Colon (tissue), 2 donors: ENCODE results near the gene ISX.
"Not testable (repeated sequence)": the region's sequence is repeated elsewhere in the genome, so short reads cannot be mapped to it uniquely, and the experiment has no call there.

Experiments used
- FAIRE-seq: peaks from 2 replicates; lab custom pipeline; 2012; peaks lifted over from hg19 to GRCh38; lab: Jason Lieb, UNC
- donor health status: control.
- donor health status: control.

ISX gene

DNA sequence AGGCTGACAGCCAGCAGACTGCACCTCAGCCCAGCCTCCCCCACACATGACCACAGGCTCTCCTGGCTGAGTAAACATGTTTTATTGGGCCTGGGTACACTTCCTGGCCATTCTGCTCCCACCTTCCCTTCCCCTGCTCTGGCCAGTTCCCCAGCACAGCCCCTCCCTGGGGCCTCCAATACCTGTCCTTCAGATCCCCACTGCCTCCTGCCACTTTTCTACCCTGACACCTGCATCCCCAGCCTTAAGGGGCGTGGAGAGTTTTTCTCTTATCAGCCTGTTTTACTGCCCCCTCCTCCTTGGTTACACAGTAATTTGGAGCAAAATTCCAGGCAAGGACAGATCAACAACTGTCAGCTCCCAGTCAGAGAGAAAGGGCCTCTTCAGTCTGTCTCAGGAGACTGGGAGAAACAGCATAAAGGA is at the start of gene ISX:
Gene ISX (plus strand): TSS at position 363 of the 423 bp plus-strand sequence. CDS start 930 bp downstream, outside the sequence.
- no peak for FAIRE-seq

DNA sequence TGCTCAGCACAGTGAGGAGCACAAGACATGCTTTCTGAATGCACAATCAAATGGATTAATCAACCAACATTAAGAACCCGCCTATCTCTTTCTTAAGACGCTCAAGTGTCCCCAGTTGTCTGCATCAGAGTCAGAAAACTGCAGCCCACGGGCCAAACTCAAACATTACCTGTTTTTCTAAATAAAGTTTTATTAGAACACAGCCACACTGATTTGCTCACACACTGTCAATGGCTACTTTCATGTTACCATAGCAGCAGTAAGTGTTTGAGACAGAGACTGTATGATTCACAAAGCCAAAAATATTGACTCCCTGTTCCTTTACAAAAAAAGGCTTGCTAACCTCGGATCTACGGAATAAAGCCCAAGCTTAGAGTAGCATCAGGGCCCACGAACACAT is 49.0 kb upstream of the ISX start:
- no peak for FAIRE-seq

DNA sequence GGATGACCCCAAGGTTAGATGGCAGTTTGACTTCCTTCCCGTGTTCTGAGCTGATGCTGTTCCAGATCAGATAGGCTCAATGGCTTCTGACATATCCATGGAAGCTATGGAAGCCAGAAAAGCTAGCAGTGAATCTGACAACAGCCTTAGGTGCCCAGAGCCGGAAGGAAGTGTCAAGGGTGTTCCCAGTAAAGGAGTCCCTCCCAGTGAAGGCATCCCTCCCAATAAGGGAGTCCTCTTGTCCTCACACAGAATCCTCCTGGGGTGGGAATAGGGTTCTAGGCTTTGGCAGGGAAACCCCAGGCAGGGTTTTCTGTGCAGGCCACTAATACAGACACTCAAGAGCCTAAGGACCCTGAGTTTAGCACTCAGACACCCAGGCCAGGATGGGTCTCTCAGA is 47.0 kb upstream of the ISX start:
- FAIRE-seq, result no peak

DNA sequence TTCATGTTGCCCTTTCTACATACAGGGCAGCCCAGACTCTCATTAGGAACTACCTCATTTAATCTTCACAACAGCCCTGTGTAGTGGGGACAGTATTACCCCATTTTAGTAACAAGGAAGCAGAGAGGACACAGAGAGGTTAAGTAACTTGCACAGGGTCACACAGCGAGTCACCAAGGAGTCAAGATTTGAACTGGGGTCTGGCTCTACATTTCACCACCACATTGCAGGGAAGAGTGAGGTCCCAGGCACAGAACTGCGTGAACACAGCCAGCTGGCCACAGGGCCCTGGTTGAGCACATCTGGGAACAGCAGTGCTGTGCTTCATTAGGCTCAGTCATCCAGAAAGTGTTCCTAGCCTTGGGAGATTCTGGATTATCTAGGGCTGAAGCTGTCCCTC is 45.4 kb upstream of the ISX start:
- no peak for FAIRE-seq

DNA sequence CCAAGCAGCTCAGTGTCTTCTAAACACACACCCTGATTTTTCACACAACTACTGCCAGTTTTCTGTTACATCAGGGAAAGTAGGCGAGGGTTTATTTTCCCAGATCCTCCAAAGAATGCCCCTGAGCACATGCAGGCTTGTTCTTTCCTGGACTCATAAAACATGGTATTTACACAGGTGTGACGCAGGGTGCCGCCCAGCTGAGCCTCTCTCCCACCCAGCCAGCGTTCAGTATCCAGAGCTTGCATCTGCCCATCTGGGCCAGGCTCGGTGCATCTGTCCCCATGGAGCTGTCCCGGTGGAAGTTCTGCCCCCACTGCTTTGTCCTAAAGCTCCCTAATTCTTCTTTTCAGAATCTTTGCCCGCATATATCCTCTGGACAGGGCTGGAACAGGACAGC is 44.8 kb upstream of the ISX start:
- no peak for FAIRE-seq

DNA sequence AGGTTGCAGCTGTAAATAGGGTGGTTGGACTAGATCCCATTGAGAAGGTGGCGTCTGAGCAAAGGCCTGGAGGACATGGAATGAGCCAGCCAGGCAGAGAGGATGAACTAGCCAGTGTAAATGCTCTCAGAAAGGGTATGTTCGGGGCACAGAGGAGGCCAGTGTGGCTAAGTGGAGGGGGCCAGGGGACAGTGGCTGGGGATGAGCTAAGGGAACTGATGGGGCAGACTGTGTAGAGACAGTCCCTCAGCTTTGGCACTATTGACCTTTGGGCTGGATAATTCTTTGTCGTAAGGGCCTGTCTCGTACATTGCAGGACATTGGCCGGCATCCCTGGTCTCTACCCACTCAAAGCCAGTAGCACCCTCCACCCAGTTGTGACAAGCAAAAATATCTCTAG is 43.7 kb upstream of the ISX start:
- no peak for FAIRE-seq

DNA sequence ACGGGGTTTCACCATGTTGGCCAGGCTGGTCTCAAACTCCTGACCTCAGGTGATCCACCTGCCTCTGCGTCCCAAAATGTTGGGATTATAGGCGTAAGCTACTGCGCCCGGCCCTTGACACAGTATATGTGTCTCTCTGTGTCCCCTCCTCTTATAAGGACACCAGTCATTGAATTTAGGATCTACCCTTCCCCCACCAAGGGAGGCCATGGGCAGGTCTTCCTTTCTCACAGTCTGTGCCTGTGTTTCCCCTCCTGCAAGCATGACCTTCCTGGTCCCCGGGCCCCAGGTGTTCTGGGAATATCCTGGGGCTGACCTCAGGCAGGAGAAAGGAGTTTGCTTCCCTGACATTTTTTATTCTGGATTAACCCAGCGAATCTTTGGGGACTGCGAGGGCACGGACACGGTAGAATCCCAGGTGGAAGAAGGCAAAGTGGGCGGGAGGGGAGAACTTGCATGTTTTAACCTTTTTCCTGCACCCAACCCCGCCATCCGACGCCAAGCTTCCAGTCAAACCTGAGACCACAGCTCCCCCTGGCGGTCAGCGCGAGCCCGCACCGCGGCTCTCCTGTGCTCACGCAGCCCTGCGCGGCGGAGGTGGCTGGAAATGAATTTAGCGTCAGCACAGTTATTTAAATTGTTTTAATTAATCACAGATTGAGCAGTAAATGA is 42.1 kb upstream of the ISX start:
- FAIRE-seq, result no peak

DNA sequence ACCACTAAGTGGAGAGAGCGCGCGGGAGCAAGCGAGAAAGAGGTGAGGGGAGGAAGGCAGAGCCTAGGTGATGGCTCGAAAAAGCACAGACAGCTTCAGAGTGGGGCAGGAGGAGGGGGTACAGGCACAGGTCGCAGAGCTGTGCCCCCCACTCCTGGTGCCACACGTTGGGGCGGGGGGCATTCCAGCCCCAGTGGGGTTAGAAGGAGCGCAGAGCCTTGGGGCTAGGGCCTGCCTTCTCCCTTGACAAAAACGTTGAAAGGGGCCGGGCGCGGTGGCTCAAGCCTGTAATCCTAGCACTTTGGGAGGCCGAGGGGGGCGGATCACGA is 41.6 kb upstream of the ISX start:
- no peak for FAIRE-seq

DNA sequence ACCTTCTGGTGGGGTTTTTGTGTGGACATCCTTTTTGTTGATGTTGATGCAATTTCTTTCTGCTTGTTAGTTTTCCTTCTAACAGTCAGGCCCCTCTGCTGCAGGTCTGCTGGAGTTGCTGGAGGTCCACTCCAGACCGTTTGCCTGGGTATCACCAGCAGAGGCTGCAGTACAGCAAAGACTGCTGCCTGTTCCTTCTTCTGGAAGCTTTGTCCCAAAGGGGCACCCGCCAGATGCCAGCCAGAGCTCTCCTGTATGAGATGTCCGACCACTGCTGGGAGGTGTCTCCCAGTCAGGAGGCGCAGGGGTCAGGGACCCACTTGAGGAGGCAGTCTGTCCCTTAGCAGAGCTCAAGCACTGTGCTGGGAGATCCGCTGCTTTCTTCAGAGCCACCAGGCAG is 35.8 kb upstream of the ISX start:
- not testable (repeated sequence) for FAIRE-seq

DNA sequence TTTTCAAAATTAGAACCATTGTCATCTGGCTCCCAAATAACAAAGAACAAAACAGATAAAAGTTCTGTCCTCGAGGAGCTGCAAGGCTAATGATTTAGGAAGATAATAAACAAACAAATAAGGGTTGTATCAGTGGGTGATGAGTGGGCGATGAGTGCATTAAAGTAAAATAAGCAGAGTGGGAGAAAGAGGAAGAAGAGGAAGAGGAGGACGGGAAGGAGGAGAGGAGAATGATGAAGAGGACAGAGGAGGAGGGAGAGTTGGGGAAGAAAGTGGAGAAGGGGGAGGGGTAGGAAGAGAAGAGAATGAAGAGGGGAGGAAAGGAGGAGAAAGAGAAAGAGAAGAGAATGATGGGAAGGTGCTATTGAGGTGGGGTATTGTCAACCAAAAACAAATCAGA is 33.4 kb upstream of the ISX start:
- FAIRE-seq, result no peak

DNA sequence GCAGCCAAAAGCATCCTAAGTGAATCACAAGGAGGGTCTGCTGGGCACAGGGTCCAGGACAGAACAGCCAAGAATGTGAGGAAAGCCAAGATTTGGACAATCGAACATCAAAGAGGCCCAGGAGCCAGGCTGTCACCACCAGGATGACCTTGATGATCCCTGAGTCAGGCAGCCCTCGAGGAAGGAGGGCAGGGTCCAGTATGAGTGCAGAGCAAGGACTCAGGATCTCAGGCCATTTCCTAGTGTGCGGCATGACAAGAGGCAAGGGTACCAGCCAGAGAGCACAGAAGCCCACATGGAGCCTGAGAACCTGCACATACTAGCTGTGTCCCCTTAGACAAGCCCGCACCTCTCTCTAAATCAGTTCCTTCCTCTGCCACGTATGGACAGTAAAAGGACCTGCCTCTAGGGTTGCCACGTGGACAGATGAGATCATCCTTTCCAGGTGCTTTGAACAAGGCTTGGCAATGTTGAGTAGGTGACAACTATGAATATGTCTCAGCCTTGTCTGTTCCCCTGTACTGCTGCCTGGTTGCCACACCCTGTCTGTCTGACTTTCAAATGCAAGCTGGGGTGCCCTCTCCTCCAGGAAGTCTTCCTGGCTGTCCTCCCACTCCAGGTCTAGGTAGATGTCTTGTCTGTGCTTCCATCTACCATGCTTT is 32.2 kb upstream of the ISX start:
- no peak for FAIRE-seq

DNA sequence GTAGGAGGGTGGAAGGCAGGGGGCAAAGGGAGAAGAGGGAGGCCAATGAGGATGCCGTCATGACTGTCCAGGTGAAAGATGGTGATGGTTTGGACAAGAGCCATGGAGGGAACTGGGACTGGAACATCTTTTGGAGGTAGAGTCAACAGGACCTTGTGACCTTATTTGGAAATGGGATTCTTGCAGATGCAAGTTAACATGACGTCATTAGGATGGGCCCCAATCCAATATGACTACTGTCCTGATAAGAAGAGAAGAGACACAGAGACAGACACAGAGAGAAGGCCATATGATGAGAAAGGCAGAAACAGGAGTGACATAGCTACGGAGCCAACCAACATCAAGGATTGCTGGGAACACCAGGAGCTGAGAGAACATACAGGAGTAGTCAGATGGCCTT is 31.0 kb upstream of the ISX start:
- FAIRE-seq, result no peak

DNA sequence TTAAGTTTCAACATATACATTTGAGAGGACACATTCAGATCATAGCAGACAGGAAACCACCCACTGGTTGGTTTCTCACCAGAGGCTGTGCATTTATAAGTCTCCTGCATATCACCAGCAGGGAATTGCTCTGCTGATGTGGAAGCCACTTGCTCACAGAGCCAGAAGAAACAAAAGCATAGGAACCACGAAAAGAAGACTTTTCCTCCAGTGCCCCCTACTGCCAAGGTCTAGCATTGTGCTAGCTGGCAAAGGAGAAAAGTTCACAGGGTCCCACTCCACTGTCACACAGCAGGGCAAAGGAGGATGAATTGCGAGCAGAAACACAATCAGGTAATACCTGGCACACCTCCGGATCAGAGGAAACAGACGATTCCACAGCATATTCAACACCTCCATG is 28.9 kb upstream of the ISX start:
- FAIRE-seq, result no peak

DNA sequence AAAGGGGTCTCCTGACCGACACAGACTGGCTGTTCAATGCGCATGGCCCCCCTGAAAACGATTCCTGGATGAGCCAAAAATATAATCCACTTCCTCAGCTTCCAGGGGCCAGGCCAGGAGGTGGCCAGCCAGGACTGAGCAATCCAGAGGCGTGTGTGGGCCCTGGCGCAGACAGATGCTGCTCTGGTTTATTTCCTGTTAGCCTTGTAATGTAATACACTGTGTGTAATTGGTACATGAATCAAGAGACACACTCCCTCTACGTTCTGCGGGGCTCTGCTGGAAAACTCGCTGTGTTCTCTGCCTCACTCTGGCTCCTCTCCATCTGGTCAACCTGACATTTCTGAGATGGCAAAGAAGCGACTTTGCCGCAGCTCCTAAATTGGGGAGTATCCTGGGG is 26.3 kb upstream of the ISX start:
- FAIRE-seq, result no peak

DNA sequence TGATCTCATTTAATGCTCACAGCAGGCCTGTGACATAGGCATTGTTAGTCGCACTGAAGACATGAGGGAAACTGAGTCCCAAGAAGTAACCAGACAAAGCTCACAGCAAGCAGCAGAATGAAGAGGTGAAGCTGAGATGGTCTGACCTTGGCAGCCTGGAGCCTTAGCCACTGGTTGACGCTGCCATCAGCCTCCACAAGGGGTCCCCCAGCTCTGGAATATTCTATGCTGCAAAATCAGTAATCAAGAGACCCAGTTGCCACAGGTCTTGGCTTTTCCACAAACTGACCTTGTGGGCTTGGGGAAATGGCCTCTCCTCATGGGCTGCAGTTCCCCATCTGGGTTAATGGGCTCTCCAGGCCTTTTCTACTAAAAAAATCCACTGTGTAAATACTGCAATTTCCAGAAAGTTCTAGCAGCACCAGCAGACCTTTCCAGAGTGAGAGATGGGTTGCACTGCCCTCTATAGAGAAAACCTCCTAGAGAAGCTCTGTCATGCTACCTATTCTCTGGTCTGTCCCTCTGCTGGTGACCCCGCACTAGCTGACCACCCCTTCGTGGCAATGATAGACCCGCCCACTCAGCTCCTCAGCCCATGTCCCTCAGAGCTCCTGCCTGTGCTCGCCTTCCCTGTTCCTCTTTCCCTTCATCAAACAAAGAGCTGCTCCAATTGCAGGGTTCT is 22.6 kb upstream of the ISX start:
- no peak for FAIRE-seq

DNA sequence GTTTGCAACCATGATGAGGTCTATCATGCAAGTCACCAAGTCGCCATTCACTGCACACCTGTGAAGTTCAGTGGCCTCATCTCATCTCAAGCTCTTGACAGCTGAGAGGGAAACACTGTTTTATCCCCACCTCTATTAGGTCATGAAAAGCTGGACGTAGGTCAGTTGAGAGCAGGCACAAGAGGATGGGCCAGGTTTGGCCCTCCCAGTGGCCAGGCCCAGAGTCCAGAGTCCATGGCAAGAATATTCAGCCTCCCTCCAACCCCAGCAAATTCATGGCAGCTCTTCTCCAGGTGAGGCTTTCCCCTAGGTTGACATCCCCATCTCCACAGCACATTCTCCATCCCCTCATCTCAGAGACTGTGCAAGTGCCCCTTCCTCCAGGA is 22.0 kb upstream of the ISX start:
- no peak for FAIRE-seq

DNA sequence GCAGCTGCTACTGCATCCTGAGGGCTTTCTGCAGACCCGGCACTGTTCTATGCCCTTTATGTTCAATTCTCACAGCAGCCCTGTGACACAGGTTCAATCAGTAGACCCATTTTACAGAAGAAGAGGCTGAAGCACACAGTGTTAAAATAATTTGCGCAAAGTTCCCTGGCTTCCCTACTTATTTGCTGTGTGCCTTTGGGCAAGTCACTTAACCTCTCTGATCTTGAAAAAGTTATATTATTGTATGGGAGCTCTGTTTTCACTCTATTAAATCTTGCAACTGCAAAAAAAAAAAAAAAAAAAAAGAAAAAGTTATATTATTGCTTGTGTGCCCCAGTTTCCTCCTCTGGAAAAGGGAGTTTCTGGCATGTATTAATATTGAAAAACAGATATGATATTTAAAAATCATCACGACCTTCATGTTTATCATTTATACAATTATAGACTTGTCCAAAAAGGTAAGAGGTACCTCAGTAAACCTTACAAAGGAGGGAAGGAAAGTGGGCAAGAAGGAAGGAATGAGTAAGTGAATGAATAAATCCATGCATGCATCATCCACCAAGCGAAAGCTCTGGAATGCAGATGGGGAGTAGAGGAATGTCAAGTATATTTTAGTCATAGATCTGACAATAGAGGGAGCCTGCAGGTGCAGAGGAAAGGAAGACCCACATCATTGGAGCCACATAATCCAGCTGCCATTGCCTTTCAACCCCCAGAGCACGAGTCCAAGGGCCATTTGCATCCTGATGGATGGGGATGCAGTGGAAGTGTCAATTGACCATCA is 21.2 kb upstream of the ISX start:
- no peak for FAIRE-seq

DNA sequence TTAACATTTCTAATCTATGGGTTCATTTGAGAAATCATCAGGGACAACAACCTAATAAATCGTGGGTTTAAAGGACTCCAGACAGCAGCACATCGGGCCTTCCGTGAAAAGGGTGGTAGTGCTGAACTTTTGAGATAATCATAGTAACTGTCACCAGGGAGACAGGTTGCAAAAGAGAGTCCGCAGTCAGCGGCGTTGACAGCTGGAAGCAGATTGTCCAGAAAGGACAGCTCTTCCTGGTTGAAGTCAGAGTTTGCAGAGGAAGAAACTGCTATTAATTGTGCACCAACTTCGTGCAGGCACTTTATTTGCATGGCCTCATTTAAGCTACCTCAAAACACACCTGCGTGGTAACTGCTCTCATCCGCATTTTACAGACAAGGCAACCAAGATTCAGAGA is 20.5 kb upstream of the ISX start:
- no peak for FAIRE-seq

DNA sequence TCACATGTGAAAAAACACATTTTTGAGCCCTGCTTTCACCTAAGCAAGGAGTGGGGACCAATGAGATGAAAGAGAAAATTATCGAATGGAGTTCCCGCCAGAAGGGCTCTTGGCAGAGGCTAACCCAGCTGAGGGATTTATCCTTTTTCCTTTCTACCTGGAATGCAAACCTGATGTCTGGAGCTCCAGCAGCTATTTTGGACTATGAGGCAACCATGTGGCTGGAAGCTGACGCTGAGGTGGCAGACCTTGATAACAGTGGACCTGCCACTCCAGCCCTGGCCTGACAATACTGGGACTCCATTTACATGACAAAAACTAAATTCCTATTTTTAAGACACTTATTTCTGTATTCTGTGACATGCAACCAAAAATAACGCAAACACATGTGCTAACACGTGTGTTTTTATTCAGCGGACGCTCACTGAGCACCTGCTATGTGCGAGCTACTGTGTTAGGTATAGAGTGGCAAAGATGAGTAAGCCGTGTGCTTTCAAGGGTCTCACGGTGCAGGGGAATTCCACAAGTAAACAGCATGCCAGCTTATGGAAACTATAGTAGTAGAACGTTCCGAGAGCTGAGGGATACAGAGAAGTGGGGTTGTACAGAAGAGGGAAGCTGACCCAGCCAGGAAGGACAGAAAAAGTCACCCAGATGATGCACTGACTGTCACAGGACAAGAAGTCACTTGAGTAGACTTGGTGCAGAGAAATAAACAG is 19.1 kb upstream of the ISX start:
- FAIRE-seq, result no peak

DNA sequence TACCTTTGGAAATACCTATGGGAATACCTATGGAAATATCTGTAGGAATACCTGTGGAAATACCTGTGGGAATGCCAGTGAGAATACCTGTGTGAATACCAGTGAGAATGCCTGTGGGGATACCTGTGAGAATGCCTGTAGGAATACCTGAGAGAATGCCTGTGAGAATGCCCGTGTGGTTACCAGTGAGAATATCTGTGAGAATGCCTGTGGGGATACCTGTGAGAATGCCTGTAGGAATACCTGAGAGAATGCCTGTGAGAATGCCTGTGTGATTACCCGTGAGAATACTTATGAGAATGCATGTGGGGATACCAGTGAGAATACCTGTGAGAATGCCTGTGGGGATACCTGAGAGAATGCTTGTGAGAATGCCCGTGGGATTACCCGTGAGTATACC is 15.9 kb upstream of the ISX start:
- FAIRE-seq, result not testable (repeated sequence)

DNA sequence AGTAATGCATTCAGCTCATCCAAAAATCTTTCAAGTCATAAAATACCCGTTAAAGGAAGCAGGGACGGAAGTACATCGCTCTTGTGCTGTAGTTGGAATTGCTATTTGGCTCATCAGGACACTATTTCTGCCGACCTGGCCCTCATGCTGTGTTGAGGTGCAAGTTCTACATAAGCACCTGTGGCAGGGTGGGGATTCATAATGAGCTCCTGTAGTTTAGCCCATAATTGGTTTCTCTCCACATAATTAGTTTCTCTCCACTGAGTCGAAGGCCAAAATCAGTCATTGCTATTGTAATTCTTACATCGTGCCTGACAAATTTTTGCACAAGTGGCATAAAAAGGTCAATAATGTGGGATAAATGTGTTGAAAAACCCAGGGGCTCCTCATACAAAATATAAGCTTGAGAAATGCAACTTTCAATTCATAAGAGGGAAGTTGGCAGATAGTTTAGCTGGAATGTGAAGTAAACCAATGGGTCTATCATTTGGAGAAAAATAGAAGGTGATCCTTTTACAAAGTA is 14.9 kb upstream of the ISX start:
- FAIRE-seq, result no peak

DNA sequence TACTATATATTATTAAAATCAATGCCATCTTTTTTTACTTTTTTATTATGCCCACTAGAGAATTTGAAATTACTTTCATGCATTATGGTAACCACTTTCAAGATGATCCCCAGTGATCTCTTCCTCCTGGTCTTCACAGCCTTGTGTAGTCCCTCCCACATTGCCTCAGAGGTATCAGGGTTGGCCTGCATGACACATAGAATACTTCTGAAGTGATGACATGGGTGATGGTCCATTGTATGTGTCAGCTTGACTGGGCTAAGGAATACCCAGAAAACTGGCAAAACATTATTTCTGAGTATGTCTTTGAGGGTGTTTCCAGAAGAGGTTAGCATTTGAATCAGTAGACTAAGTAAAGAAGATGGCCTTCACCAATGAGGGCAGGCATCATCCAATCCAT is 14.2 kb upstream of the ISX start:
- FAIRE-seq, result no peak
